ENCODE measurements around the gene HHEX.
"Not testable (repeated sequence)": the region's sequence is repeated elsewhere in the genome, so short reads cannot be mapped to it uniquely, and the experiment has no call there.

Gene HHEX

DNA sequence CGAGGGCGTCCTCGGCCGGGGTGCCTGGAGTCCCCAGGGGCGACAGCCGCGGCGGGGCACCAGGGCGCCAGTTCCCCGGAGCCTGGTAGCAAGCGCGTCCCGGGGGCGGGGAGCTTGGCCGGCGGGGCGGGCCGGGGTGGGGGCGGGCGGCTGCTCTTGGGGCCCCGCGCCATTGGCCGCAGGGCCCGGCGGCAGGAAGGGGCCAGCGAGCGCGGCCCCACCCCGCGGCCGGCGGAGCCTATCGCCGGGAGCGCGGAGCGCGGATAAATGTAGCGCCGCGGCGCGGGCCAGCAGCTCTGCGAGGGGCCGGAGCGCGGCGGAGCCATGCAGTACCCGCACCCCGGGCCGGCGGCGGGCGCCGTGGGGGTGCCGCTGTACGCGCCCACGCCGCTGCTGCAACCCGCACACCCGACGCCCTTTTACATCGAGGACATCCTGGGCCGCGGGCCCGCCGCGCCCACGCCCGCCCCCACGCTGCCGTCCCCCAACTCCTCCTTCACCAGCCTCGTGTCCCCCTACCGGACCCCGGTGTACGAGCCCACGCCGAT, at the start of gene HHEX:
TSS of gene HHEX (plus strand) at position 293 of the 548 bp plus-strand sequence. CDS start at position 325, 32 bp downstream.
- DNase-seq (ENCODE audit: low spot score): peak; percentile 51

DNA sequence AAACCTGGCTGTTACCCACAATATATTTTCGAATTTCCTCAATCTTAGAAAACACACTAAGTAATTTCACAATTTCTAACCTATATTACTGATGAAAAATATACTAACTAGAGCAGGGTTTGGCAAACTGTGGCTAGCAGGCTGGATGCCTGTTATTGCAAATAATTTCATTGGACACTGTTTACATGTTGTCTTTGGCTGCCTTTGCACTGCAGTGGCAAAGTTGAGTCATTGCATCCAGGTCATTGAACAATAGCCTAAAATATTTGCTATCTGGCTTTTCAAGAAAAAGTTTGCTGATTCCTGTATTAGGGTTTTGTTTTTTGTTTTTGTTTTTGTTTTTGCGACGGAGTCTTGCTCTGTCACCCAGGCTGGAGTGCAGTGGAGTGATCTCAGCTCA, 49.6 kb upstream of the HHEX start:
- DNase-seq (ENCODE audit: low spot score): peak; percentile 9

DNA sequence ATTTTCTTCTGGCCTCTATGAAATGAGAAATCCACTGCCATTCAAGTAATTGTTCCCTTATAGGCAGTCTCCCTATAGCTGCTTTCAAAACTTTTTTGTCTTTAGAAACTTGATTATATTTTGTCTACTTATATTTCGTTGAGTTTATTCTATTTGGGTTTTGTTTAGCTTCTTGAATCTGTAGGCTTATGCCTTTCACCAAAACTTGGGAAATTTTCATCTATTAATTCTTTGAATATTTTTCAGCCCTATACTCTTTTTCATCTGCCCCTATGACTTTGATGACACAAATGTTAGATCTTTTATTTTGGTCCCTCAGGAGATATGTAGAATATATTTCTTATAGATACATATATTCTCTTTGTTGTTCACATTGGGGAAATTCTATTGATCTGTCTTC, 48.3 kb upstream of the HHEX start:
- no peak for DNase-seq (ENCODE audit: low spot score)

DNA sequence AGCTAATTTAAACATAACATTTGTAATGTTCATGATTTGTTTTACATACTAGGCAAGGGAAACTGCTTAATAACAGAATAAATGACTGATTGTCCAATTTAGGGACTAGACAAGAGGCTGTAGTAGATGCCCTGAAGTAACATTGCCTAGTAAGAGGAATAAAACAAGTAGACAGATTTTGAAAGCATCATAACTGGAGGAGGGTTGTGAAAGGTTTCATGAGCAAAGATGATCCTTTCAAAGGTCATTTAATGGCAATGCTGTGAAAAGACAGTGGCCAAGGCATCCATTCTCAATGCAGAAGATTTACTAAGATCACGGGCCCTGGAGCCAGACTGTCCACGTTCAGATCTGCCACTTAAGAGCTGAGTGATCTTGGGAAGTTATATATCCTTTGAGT, 44.8 kb upstream of the HHEX start:
- DNase-seq (ENCODE audit: low spot score): no peak

DNA sequence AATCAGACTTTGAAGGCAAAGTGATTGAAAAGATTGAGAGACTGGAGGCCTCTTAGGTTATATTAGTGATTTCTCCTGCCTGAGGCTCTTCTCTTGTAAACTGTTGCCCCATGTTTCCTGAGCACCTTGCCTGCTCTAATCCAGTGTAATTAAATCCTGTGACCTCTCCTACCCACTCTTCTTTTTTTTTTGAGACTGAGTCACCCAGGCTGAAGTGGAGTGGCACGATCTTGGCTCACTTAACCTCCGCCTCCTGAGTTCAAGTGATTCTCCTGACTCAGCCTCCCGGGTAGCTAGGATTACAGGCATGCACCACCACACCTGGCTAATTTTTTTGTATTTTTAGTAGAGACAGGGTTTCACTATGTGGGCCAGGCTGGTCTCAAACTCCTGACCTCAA, 38.9 kb upstream of the HHEX start:
- not testable (repeated sequence) for DNase-seq (ENCODE audit: low spot score)

DNA sequence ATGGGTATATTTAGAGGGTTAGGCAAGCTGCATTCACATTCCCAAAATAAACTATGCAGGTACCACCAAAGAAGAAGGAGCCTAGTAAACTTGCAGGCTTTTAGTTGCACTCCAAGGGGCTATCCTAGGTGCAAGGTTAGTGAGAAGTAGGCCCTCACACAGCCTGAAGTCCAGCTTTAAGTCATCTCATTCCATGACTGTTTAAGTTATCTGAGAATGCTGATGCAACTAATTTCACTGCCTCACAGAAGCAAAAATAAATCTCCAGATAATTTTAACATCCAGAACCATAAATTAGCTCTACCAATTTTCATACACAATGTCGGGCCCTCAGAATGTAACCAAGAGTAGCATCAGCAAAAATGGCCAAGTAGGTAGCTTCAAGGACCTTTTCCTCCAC, 34.3 kb upstream of the HHEX start:
- DNase-seq (ENCODE audit: low spot score): no peak

DNA sequence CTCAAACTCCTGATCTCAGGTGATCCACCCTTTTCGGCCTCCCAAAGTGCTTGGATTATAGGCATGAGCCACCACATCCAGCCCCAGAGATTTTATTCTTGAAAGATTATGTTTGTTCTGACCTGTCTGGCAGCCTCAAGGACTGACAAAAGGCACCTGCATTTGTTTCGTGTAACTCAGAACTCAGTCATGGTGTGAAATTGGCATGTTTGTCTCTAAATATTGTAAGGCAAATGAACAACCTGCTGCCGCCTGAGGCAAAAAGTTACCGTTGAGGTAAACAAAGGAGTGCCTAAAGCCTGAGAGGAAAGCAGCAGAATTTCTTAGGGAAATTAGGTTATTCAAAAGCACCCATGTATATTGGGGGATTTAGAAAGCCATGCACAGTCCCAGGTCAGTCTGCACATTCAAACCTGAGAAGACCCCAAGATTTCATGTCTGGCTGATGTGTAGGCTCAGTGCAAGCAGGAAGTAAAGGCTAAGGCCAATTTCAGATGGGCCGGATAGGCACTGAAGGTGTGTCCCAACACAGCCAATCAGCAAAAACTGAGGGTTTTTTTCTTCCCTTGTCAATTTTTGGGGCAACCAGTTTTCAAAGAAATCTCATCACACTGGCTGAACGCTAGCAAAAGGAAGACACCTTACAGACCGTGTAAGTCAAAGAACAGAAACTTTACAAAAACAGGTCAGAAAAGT, 33.3 kb upstream of the HHEX start:
- DNase-seq (ENCODE audit: low spot score): no peak

DNA sequence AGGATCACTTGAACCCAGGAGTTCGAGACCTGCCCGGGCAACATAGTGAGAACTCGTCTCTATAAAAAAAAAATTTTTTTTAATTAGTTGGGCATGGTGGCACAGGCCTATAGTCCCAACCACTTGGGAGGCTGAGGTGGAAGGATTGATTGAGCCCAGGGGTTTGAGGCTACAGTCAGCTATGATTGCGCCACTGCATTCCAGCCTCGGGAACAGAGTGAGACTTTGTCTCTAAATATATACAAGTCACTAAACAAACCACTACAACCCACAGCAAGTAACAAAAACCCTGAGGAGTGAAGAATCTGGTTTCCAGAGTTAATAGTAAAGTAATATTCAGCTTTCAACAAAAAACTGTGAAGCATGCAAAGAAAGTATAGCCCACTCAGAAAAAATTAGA, 32.7 kb upstream of the HHEX start:
- no peak for DNase-seq (ENCODE audit: low spot score)

DNA sequence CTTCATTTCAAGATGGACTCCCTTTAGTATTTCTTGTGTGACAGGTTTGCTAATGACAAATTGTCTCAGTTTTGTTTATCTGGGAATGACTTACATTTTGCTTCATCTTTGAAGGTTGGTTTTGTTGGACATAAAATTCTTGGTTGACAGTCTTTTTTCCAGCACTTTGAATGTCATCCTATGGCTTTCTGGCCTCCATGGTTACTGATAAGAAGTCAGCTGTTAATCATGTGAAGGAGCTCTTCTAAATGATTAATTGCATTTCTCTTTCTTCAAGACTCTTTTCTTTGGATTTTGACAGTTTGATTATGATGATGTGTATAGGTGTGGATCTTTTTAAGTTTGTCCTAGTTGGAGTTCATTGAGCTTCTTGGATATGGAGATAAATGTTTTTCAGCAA, 26.9 kb upstream of the HHEX start:
- DNase-seq (ENCODE audit: low spot score): no peak

DNA sequence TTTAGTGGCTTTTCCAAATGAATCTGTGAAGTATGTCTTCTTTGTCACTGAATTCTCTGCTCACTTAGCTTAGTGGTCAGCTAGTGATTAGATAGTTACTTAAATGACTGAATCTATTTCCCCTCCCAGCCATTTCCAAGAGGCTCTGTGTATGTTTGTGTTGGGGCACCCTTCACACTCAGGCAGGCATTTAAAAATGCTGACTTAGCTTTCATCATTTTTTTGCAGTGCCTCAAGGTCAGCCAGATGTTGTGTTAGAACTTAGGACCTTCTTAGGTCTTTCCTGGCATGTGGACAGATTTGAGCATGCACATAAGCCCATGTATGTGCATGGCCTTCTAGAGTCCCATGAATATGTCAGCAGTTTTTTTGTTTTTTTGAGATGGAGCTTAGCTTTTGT, 25.4 kb upstream of the HHEX start:
- no peak for DNase-seq (ENCODE audit: low spot score)

DNA sequence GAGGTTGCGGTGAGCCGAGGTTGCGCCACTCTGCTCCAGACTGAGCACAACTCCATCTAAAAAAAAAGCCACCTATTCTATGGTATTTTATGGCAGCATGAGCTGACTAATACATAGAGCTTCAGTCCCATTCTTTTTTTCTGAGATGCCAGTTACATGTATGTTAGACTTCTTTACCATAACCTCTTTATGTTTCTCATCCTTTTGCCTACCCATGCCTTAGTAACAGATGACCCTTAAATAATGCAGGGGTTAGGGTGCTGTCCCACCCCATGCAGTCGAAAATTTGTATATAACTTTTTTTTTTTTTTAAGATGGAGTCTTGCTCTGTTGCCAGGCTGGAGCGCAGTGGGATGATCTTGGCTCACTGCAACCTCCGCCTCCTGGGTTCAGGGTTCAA, 22.7 kb upstream of the HHEX start:
- DNase-seq (ENCODE audit: low spot score): no peak

DNA sequence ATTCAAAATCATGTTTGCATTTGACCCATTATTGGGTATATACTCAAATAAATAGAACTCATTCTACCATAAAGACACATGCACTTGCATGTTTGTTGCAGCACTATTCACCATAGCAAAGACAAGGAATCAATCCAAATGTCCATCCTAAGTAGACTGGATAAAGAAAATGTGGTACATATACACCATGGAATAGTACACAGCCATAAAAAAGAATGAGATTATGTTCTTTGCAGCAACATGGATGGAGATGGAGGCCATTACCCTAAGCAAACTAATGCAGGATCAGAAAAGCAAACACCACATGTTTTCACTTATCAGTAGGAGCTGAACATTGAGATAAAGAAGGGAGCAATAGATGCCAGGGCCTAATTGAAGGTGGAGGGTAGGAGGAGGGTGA, 12.0 kb upstream of the HHEX start:
- DNase-seq (ENCODE audit: low spot score): no peak

DNA sequence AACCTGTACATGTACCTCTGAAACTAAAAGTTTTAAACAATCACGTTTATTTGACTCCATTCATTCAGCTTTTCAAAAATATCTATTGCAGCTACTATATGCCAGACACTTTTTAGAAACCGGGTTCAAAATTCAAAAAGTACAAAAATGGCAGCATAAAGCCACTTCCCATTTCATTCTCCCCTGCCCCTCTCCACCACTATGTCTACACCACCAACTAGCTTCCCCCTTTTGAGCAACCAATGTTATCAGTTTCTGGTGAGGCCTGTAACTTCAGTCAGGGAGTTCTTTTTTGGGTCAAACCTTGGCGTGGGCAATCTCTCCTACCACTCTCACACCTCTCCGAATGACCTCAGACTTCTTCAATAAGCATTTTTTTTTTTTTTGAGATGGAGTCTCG, 11.5 kb upstream of the HHEX start:
- no peak for DNase-seq (ENCODE audit: low spot score)

DNA sequence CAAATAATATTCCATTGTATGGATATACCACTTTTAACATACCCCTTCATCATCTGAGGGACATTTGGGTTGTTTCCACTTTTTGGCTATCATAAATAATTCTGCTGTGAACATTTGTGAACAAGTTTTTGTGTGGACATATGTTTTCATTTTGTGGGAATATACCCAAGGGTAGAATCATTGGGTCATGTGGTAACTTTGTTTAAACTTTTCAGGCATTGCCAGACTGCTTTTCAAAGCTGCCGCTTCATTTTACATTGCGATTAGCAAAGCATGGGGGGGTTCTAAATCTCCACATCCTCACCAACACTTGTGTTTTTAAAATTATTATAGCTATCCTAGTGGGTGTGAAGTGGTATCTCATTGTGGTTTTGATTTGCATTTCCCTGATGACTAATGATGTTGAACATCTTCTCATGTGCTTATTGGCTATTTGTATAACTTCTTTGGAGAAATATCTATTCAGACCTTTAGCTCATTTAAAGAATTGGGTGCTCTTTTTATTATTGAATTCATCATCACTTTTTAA, 8.4 kb upstream of the HHEX start:
- no peak for DNase-seq (ENCODE audit: low spot score)

DNA sequence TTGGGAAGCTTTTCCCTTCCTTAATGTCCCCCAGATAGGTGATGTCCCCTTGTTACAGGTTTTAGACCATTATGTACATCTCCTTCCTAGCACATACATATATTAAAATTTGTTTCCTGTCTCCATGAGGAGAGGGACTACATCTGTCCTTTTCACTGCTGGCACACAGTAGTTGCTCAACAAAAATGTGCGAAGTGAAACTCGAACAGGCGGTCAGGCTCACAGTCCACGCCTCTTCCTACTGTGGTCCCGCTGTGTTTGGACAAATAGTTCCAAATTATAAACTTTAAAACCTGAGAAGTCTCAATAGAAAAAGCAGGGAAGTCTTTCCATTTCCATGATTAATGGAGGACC, 1.2 kb upstream of the HHEX start:
- no peak for DNase-seq (ENCODE audit: low spot score)

DNA sequence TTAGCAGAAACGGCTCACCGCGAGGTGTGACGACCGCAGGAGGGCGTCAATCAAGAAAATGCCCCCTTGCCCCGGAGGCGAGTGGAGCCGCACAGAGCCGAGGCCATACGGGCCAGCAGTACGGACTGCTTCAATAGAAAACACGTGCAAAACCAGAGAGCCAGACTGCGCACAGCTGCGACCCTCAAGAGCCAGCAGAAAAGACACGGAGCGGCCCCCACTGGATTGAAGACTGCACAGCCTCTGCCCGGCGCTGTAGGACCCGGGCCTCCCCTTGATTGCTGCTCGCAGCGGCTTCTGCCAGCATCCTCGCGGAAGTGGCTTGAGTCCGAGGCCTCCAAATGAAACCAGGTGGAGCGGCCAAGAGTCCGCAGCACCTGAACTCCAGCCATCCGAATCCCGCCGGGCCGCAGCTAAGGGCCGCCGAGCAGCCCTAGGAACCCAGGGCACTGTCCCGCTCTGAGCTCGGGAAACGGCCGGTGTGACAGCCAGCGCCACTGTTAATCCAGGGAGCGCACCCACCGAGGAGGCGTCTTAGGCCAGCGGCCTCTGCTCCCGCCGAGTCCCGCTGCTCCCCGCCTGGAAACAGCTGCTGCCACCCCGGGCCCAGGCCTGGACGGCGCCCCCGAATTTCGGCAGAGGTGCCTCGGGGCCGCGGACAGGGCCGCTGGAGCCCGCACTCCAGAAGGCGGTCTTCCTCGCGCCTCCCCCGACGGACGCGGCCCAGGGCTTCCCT, 660 bp upstream of the HHEX start:
- peak; percentile 38 for DNase-seq (ENCODE audit: low spot score)

DNA sequence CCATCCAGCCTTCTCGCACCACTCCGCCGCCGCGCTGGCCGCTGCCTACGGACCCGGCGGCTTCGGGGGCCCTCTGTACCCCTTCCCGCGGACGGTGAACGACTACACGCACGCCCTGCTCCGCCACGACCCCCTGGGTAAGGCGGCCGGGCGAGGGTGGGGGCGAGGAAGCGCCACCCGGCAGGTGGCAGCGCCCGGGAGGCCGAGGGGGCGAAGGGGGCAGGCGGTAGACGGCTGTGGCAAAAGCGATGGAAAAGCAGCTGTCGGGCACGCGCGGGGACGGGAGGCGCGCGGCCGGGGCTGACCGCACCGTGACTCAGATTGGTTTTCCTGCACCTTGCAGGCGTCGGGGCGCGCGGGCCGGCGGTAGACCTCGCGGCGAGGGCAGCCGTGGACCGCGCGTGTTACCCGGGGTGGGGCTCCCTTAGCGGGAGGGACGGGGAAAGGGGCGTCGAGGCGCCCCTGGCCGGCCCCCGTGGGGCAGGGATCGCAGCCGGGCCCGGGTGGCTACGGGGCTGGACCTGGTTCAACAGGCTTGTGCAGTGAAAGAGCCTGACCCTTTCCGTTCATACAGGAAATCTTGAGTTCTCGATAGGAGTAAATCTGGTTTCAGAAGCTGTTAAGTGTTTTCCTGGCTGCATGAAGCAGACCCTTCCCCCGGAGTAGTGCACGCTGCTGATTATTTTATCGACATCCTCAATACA, 608 bp downstream of the HHEX start:
- peak; percentile 54 for DNase-seq (ENCODE audit: low spot score)

DNA sequence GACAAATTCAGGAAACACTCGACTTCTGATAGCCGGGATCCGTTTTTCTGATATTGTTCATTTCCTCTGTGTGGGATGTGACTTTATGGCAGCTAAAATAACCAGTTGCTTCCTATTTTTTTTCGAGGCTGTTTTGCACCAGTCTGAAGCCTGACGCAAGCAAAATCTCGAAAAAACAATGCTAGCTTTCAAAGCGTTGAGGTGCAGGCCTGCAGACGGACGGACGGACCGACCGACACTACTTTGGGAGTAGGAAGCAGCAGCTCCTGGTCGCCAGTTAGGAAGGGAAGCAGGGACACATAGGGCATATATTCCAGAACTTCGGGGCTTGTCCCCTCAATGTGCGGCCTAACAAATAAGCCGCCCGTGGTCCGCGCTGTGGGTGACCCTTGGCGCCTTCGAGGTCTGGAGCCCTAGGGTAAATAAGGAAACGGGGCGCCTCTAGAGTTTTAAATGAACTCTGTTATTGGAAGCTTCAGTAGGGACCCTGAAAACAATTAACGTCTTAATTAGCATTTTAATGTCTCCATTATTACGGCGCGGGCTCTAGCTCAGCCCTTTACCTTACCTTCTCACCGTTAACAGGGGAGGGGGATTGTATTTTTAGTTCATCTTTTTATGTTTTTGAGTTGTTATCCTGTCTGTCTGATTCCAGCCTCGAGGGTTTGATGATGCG, 1.3 kb downstream of the HHEX start:
- DNase-seq (ENCODE audit: low spot score): no peak

DNA sequence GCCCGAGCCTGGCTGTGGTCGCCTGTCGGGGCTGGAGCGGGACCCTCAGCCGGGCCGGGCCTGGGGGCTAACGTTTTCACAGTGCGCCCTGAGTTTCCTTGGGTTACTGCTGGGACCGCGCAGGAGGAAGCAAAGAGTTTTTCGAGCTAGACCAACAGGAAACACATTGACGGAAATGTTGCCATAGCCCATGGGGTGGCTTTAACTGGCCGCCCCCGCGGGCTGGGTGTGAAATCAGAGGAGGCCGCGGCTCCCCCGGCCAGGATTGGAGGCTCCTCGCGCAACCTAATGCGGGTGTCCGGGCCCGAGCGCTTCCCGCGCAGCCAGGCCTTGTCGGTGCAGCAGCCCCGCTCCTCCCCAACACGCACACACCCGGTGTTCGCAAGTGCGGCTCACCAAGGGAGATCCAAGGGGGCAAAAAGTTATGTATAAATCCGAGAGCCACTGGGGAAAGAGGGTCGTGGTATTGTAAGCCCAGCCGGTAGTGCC, 1.9 kb downstream of the HHEX start:
- DNase-seq (ENCODE audit: low spot score): no peak

DNA sequence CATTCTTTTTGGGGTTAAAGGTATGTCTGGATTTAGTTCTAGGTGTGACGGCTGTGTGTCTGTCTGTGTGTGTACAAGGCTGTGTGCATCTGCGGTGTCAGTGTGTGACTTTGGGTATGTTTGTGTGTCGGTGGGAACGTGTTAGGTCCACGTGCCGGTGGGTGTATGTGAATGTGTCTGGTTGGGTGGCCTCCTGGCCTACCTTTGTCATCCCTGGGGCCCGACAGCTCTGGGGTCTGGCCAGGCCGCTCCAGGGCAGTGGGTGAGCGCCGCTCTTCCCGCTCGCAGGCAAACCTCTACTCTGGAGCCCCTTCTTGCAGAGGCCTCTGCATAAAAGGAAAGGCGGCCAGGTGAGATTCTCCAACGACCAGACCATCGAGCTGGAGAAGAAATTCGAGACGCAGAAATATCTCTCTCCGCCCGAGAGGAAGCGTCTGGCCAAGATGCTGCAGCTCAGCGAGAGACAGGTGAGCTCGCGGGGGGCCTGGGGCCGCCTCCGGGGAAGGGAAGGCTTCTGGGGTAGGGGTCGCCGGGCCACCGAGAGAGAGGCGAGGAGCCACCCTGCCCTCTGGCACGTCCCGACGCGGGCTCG, 2.4 kb downstream of the HHEX start:
- DNase-seq (ENCODE audit: low spot score): no peak

DNA sequence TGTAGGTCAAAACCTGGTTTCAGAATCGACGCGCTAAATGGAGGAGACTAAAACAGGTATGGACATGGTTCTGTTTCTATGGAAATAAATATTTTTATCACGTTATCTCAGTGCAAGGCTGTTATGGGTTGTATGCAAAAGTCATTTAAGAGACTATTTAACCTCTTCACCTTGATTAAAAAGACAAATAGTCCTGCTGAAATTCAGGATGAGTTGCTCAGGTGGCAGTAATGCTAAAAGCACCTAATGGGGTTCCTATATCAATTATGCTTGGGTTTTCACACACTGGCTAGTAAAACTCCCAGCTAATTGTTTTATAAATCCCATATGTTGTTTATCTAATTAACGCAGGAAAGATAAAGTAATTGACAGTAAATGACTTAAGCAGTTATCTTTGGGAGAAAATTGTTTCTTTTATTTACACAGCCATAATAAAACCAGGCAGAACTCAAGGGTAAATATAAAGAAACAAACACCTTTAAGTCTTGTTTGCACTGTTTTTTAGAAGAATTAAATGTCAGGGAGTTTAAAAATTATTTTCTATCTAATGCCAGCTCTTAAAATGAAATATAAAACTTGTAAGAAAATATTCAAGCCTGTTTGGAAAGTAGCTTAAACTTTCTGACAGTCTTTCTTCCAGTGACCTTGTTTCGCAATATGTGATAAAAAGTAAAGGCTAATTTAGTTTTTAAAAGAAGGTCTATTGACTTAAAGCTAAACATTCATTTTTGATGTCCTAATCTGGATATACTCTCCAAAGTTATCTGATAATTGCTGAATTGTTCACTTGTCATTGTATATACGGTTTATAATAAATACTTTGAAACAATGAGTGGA, 3.2 kb downstream of the HHEX start:
- DNase-seq (ENCODE audit: low spot score): no peak

Data from kidney tubule cell (primary cell).